Ovary (tissue), 3 donors: ENCODE measurements around the gene KCNK16.

Source experiments
- EP300 ChIP-seq: sonication (generic); formaldehyde crosslinking; IDR thresholded peaks from one replicate; pipeline ENCODE4 v1.6.1; 2017; ENCODE audit warnings: antibody characterized with exemption
- POLR2A ChIP-seq: fragments of 450-650 bp; IDR thresholded peaks from one replicate; pipeline ENCODE4 v1.6.1; 2017; ENCODE audit warnings: antibody characterized with exemption, mild to moderate bottlenecking, moderate library complexity
- TF ChIP-seq, protein P1 (sequence below), 3 donors: fragments of 450-650 bp in 2 of 3; fragments of 200-600 bp in 1 of 3; IDR thresholded peaks; one replicate each; pipeline versions ENCODE4 v1.5.1 to v1.8.0; 2016 to 2022; ENCODE audit warnings: antibody characterized with exemption in 3 of 3, mild to moderate bottlenecking in 1 of 3
- donor health status: DM: no; HTN: no; CAD: no.

DNA sequence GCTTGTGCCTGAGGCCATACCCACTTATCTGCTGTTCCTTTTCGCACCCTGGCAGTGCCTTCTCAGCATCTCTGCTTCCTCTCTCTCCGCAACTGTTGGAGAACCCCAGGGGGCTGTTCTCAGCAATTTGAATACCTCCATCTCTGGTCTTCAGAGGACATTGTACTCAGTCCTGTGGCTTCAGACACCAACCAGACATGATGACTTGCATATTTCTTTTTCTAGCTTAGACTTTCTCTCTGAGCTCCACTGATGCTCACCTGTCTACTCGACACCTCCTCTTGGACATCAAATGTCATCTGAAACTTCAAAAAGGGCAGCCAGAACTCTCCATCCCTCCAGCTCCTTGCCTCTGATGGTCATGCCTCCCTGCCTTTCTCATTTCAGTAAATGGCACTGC lies 18.9 kb upstream of the KCNK16 start:
- TF ChIP-seq, protein P1, sequence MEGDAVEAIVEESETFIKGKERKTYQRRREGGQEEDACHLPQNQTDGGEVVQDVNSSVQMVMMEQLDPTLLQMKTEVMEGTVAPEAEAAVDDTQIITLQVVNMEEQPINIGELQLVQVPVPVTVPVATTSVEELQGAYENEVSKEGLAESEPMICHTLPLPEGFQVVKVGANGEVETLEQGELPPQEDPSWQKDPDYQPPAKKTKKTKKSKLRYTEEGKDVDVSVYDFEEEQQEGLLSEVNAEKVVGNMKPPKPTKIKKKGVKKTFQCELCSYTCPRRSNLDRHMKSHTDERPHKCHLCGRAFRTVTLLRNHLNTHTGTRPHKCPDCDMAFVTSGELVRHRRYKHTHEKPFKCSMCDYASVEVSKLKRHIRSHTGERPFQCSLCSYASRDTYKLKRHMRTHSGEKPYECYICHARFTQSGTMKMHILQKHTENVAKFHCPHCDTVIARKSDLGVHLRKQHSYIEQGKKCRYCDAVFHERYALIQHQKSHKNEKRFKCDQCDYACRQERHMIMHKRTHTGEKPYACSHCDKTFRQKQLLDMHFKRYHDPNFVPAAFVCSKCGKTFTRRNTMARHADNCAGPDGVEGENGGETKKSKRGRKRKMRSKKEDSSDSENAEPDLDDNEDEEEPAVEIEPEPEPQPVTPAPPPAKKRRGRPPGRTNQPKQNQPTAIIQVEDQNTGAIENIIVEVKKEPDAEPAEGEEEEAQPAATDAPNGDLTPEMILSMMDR (IDR thresholded peaks at IDR 0.05), result no peak
- TF ChIP-seq POLR2A, result no peak
- TF ChIP-seq EP300, result no peak
